A673 (cell line): ENCODE data around the gene SRP9. TPM values are rescaled to one million over a fixed set of nuclear protein-coding genes. Genes with fewer than 3 reads are reported as not detected.
"Not testable (repeated sequence)": the region's sequence is repeated elsewhere in the genome, so short reads cannot be mapped to it uniquely, and the experiment has no call there.

Experiments
- BruUV-seq: library from RNA; stranded (reverse); fragments of 400-500 nt; replicated peaks from 2 replicates; lab custom pipeline; 2021; lab: Mats Ljungman, UMichigan
- CTCF ChIA-PET: fragments of 300-600 bp; sonication (Branson Sonifier 250); formaldehyde crosslinking; loops from one replicate; lab custom pipeline; 2022; ENCODE audit warnings: antibody characterized with exemption; lab: Charles Lee
- POLR2A ChIA-PET: fragments of 300-600 bp; sonication (Branson Sonifier 250); formaldehyde crosslinking; loops from one replicate; lab custom pipeline; 2022; ENCODE audit warnings: antibody characterized with exemption; ENCODE audit not compliant: low non-redundant PET; lab: Charles Lee
- DNase-seq: peaks from one replicate; pipeline ENCODE4 v3.0.0-alpha.2; 2015; ENCODE audit warnings: low spot score
- H3K27ac ChIP-seq: fragments of 200-600 bp; sonication (generic); 2 replicates; pipeline ENCODE4 v1.5.1; 2016; ENCODE audit warnings: mixed run types, low read depth, mild to moderate bottlenecking, mixed read lengths, antibody characterized with exemption, low read length; ENCODE audit not compliant: poor library complexity, severe bottlenecking
- H3K27me3 ChIP-seq: fragments of 200-600 bp; sonication (generic); replicated peaks from 2 replicates; pipeline ENCODE4 v1.6.1; 2017; ENCODE audit warnings: mixed run types, low read depth, mild to moderate bottlenecking, mixed read lengths, antibody characterized with exemption, low read length; ENCODE audit not compliant: insufficient read depth, poor library complexity
- H3K36me3 ChIP-seq: fragments of 200-600 bp; sonication (generic); 2 replicates; pipeline ENCODE4 v1.6.1; 2016; ENCODE audit warnings: mixed run types, mild to moderate bottlenecking, mixed read lengths, antibody characterized with exemption, low read length; ENCODE audit not compliant: insufficient read depth, poor library complexity, severe bottlenecking
- H3K4me1 ChIP-seq: fragments of 200-600 bp; sonication (generic); 2 replicates; pipeline ENCODE4 v1.6.1; 2017; ENCODE audit warnings: mixed run types, mild to moderate bottlenecking, mixed read lengths, antibody characterized with exemption, low read length; ENCODE audit not compliant: insufficient read depth, poor library complexity, severe bottlenecking
- H3K4me3 ChIP-seq: fragments of 200-600 bp; sonication (generic); 2 replicates; pipeline ENCODE4 v1.5.1; 2016; ENCODE audit warnings: low read depth, mixed run types, mild to moderate bottlenecking, mixed read lengths, low read length; ENCODE audit not compliant: poor library complexity, severe bottlenecking
- H3K9me3 ChIP-seq: fragments of 200-600 bp; sonication (generic); 2 replicates; pipeline ENCODE4 v1.6.1; 2016; ENCODE audit warnings: mixed run types, low read depth, mild to moderate bottlenecking, mixed read lengths, antibody characterized with exemption, low read length; ENCODE audit not compliant: poor library complexity, severe bottlenecking
- CTCF ChIP-seq: fragments of 300-800, 200-600 bp; sonication (generic); conservative IDR thresholded peaks from 2 replicates; pipeline ENCODE4 v1.5.1; 2017; ENCODE audit warnings: low read depth, mild to moderate bottlenecking, antibody characterized with exemption, low read length, moderate library complexity, mixed read lengths
- EZH2 ChIP-seq: fragments of 200-600 bp; sonication (generic); IDR thresholded peaks from 2 replicates; pipeline ENCODE4 v1.6.1; 2017; ENCODE audit warnings: borderline replicate concordance, low read depth, mild to moderate bottlenecking, mixed read lengths, antibody characterized with exemption, low read length; ENCODE audit not compliant: poor library complexity, severe bottlenecking
- intact Hi-C: fragments of 100-400 bp; cut with micrococcal nuclease; formaldehyde crosslinking; loops from one replicate; pipeline ENCODE4 v1.10.0; 2022; ENCODE audit not compliant: unreplicated experiment
- total RNA-seq: library from RNA; stranded (reverse); gene quantifications from 2 replicates; pipeline ENCODE4 v1.2.3, GENCODE V29; 2021

The SRP9 gene
- total RNA-seq, 1 experiment from 2014 or later = 486 TPM

- POLR2A ChIA-PET = no interaction called here
- DNase-seq = no peak
Observed at GRCh38 chr1:225754940-225755641, 22.5 kb upstream of the SRP9 start.

GRCh38 chr1:225755671-225756319 is 21.8 kb upstream of the SRP9 start:
- ChIA-PET POLR2A (no interaction called here), CTCF (no interaction called here)
- Histone ChIP-seq H3K4me3 (no peak overlapping the region), H3K36me3 (no peaks in the 10 kb centered on the region), H3K9me3 (no peaks in the 10 kb centered on the region), H3K27ac (no peak overlapping the region), H3K4me1 (no peaks in the 10 kb centered on the region), H3K27me3 (no peaks in the 10 kb centered on the region)
- DNase-seq = no peak
- intact Hi-C loops = no loop called here
- TF ChIP-seq EZH2 (no peak), CTCF (no peak)
- no TSS peak for BruUV-seq

More at GRCh38 chr1:225754940-225755641, 22.5 kb upstream of the SRP9 start:
- H3K27me3 ChIP-seq = no peaks in the 10 kb centered on the region
- CTCF ChIA-PET = no interaction called here
- no peak overlapping the region for H3K4me3 ChIP-seq
- TF ChIP-seq EZH2 (no peak), CTCF (no peak)
- H3K27ac ChIP-seq = no peak overlapping the region
- H3K9me3 ChIP-seq = no peaks in the 10 kb centered on the region
- H3K36me3 ChIP-seq = no peaks in the 10 kb centered on the region
- BruUV-seq = no TSS peak
- intact Hi-C loops = no loop called here
- H3K4me1 ChIP-seq = no peaks in the 10 kb centered on the region

- intact Hi-C loops = no loop called here
- DNase-seq = no peak
- Histone ChIP-seq H3K4me3 (no peak overlapping the region), H3K36me3 (no peaks in the 10 kb centered on the region), H3K4me1 (no peaks in the 10 kb centered on the region), H3K27ac (no peak overlapping the region), H3K27me3 (no peaks in the 10 kb centered on the region), H3K9me3 (no peaks in the 10 kb centered on the region)
- ChIA-PET POLR2A (no interaction called here), CTCF (no interaction called here)
- TF ChIP-seq EZH2 = no peak
- BruUV-seq = no TSS peak
Observed at GRCh38 chr1:225757927-225758656, 19.5 kb upstream of the SRP9 start.

GRCh38 chr1:225759972-225760371 is 17.7 kb upstream of the SRP9 start:
- POLR2A ChIA-PET, H3K36me3 ChIP-seq: not testable (repeated sequence)

More at GRCh38 chr1:225759972-225760371, 17.7 kb upstream of the SRP9 start:
- H3K4me1 ChIP-seq, H3K4me3 ChIP-seq, intact Hi-C loops, H3K27me3 ChIP-seq, BruUV-seq, CTCF ChIA-PET, H3K27ac ChIP-seq, H3K9me3 ChIP-seq, DNase-seq: not testable (repeated sequence)
